ENCODE results near the gene ACTG1.

The ACTG1 gene

GRCh38 chr17:81479175-81480071, 33.2 kb downstream of the ACTG1 start:
- DNase-seq, result no peak

- no peak for DNase-seq
Observed at GRCh38 chr17:81478119-81478518, 34.5 kb downstream of the ACTG1 start.

GRCh38 chr17:81477173-81477572, 35.4 kb downstream of the ACTG1 start:
- no peak for DNase-seq

- DNase-seq, result no peak
Observed at GRCh38 chr17:81476635-81477034, 36.0 kb downstream of the ACTG1 start.

- DNase-seq, result no peak
Observed at GRCh38 chr17:81476097-81476496, 36.5 kb downstream of the ACTG1 start.

- no peak for DNase-seq
Observed at GRCh38 chr17:81474958-81475357, 37.6 kb downstream of the ACTG1 start.

- no peak for DNase-seq
Observed at GRCh38 chr17:81473019-81473418, 39.6 kb downstream of the ACTG1 start.

- DNase-seq, result no peak
Observed at GRCh38 chr17:81471818-81472456, 40.7 kb downstream of the ACTG1 start.

GRCh38 chr17:81470944-81471817, 41.4 kb downstream of the ACTG1 start:
- no peak for DNase-seq

GRCh38 chr17:81470270-81470943, 42.2 kb downstream of the ACTG1 start:
- DNase-seq, result no peak

- DNase-seq, result no peak
Observed at GRCh38 chr17:81469266-81469665, 43.3 kb downstream of the ACTG1 start.

- no peak for DNase-seq
Observed at GRCh38 chr17:81468770-81469121, 43.9 kb downstream of the ACTG1 start.

GRCh38 chr17:81468111-81468769, 44.4 kb downstream of the ACTG1 start:
- no peak for DNase-seq

- no peak for DNase-seq
Observed at GRCh38 chr17:81466564-81467472, 45.8 kb downstream of the ACTG1 start.

- DNase-seq, result no peak
Observed at GRCh38 chr17:81465910-81466309, 46.7 kb downstream of the ACTG1 start.

- DNase-seq, result no peak
Observed at GRCh38 chr17:81464586-81464985, 48.0 kb downstream of the ACTG1 start.

- DNase-seq, result no peak
Observed at GRCh38 chr17:81463506-81463905, 49.1 kb downstream of the ACTG1 start.

- DNase-seq, result no peak
Observed at GRCh38 chr17:81462506-81463125, 50.0 kb downstream of the ACTG1 start.

GRCh38 chr17:81461607-81462500, 50.7 kb downstream of the ACTG1 start:
- DNase-seq, result no peak

All from bone marrow (tissue), 2 donors.